ENCODE data around the gene SEMA6A. TPM values are rescaled to one million over a fixed set of nuclear protein-coding genes. Genes with fewer than 3 reads are reported as not detected.

SEMA6A gene
- total RNA-seq, 2 experiments from 2014 or later: not detected

- Mint-ChIP-seq H3K36me3 (peaks cover 13% of the 10 kb centered on the region), H3K4me3 (no peak overlapping the region), H3K9me3 (no peaks in the 10 kb centered on the region), H3K27ac (no peak overlapping the region), H3K4me1 (no peaks in the 10 kb centered on the region), H3K27me3 (no peaks in the 10 kb centered on the region)
- DNase-seq: no peak
These were observed 149.7 kb downstream of the SEMA6A start for GRCh38 chr5:116424951-116425350.

DNA sequence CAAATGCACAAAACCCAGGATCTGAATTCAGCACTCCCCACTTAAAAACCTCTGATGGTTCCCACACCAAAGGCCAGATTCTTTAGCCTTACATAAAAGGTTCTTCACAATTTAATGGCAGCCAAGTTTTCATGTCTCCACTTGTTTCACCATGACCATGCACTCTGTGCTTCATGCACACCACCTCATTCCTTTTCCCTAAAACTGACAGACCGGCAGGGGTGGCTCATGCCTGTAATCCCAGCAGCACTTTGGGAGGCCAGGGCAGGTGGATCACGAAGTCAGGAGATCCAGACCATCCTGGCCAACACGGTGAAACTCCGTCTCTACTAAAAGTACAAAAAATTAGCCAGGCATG lies 150.4 kb downstream of the SEMA6A start:
- H3K4me1 Mint-ChIP-seq: no peaks in the 10 kb centered on the region
- DNase-seq: no peak
- H3K36me3 Mint-ChIP-seq: peaks cover 14% of the 10 kb centered on the region
- no peaks in the 10 kb centered on the region for H3K27me3 Mint-ChIP-seq
- no peaks in the 10 kb centered on the region for H3K9me3 Mint-ChIP-seq
- H3K27ac Mint-ChIP-seq: no peak overlapping the region
- no peak overlapping the region for H3K4me3 Mint-ChIP-seq

DNA sequence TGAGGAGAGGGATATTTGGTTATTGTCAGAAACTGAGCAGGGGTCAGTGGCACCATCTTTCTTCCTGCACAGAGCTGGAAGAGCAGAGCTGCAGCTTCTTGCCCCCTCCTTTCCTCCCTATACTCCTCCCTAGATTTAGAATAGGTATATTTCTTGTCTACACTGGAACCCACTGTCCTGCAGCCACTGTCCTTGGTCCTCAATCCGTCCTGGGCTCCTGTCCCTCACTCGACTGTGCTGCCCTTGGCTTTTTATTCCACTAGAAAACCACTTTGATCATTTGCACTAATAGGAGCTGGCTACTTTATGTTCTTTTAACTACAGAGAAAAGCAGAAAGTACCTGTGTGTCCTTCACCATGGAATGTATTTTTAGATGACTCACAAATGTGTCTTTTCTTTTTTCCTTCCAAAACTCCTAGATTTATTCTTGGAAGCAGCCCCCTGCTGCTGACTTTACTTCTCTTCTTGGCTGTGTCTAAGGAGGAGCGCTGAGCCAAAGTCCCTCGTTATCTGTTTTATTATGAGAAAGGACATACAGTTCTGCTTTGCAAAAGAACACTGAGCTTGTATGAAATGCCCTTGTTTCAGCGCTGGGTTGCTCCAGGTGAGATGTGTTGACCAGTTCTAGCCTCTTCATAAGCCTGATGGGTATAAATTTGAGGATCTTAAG lies 150.9 kb downstream of the SEMA6A start:
- Mint-ChIP-seq H3K27ac (no peak overlapping the region), H3K4me1 (no peaks in the 10 kb centered on the region), H3K36me3 (peaks cover 18% of the 10 kb centered on the region), H3K9me3 (no peaks in the 10 kb centered on the region), H3K4me3 (no peak overlapping the region), H3K27me3 (no peaks in the 10 kb centered on the region)
- DNase-seq: no peak

GRCh38 chr5:116423141-116423540 lies 151.5 kb downstream of the SEMA6A start:
- Mint-ChIP-seq H3K4me3 (no peak overlapping the region), H3K9me3 (no peaks in the 10 kb centered on the region), H3K27me3 (no peaks in the 10 kb centered on the region), H3K36me3 (peaks cover 18% of the 10 kb centered on the region), H3K4me1 (no peaks in the 10 kb centered on the region), H3K27ac (no peak overlapping the region)
- no peak for DNase-seq

DNA sequence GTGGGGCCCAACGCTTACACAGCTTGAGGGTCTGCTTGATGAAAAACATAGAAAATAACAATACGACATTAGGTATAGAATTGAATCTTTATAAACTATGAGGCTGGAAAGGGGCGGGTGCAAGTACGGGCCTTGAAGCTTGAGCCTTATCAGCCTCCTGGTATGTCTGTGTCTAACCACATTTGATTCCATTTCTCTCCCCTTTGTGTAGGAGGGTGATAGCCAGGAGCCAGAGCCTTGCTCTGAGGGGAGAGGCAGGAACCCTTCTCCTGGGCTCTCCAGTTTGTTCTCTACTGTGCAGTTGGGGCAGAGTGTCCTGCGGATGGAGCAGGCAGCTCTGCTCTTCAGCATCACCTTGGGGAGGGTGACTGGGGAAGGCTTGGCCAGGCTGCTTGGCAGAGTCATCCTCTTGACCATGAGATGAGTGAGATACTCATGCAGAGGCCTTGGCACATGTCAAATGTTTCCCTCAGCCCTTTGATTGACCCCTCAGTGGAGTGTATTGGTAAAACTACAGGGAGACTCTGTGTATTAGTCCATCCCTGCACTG lies 153.5 kb downstream of the SEMA6A start:
- no peak overlapping the region for H3K27ac Mint-ChIP-seq
- peaks cover 26% of the 10 kb centered on the region for H3K36me3 Mint-ChIP-seq
- H3K4me1 Mint-ChIP-seq: no peaks in the 10 kb centered on the region
- no peak for DNase-seq
- no peak overlapping the region for H3K4me3 Mint-ChIP-seq
- no peaks in the 10 kb centered on the region for H3K27me3 Mint-ChIP-seq
- no peaks in the 10 kb centered on the region for H3K9me3 Mint-ChIP-seq

- H3K27me3 Mint-ChIP-seq: no peaks in the 10 kb centered on the region
These were observed 154.1 kb downstream of the SEMA6A start for GRCh38 chr5:116420540-116420939.

DNA sequence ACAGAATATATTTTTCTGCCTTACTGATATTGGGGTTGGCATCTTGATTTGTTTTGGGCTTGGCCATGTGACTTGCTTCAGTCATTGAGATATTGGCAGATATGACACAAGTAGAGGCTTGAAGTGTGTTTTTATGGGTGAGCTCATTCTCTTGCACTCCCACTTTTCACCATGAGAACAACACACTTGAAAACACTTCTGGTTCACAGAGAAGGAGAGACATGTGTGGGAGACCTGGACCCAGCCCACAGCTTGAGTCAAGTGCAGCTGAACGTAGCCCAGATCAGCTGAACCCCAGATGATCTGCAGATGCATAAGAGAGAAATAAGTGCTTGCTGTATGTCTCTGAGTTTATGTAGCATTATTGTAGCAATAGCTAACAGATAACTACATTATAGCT lies 155.4 kb downstream of the SEMA6A start:
- H3K9me3 Mint-ChIP-seq: no peaks in the 10 kb centered on the region
- H3K27me3 Mint-ChIP-seq: no peaks in the 10 kb centered on the region
- DNase-seq: no peak
- H3K36me3 Mint-ChIP-seq: peaks cover 23% of the 10 kb centered on the region
- no peak overlapping the region for H3K27ac Mint-ChIP-seq
- no peak overlapping the region for H3K4me3 Mint-ChIP-seq
- H3K4me1 Mint-ChIP-seq: no peaks in the 10 kb centered on the region

More at GRCh38 chr5:116420540-116420939, 154.1 kb downstream of the SEMA6A start:
- no peaks in the 10 kb centered on the region for H3K9me3 Mint-ChIP-seq
- no peak for DNase-seq
- no peak overlapping the region for H3K27ac Mint-ChIP-seq
- peaks cover 24% of the 10 kb centered on the region for H3K36me3 Mint-ChIP-seq
- no peak overlapping the region for H3K4me3 Mint-ChIP-seq
- no peaks in the 10 kb centered on the region for H3K4me1 Mint-ChIP-seq

- H3K27ac Mint-ChIP-seq: no peak overlapping the region
- H3K4me3 Mint-ChIP-seq: no peak overlapping the region
- no peaks in the 10 kb centered on the region for H3K27me3 Mint-ChIP-seq
- H3K4me1 Mint-ChIP-seq: no peaks in the 10 kb centered on the region
- no peaks in the 10 kb centered on the region for H3K9me3 Mint-ChIP-seq
- no peak for DNase-seq
- H3K36me3 Mint-ChIP-seq: peaks cover 26% of the 10 kb centered on the region
These were observed 155.8 kb downstream of the SEMA6A start for GRCh38 chr5:116418774-116419173.

- no peak overlapping the region for H3K27ac Mint-ChIP-seq
- H3K9me3 Mint-ChIP-seq: no peaks in the 10 kb centered on the region
- peaks cover 29% of the 10 kb centered on the region for H3K36me3 Mint-ChIP-seq
- H3K27me3 Mint-ChIP-seq: no peaks in the 10 kb centered on the region
- no peak overlapping the region for H3K4me3 Mint-ChIP-seq
- DNase-seq: no peak
- H3K4me1 Mint-ChIP-seq: no peaks in the 10 kb centered on the region
These were observed 156.6 kb downstream of the SEMA6A start for GRCh38 chr5:116418016-116418415.

- Mint-ChIP-seq H3K36me3 (peaks cover 25% of the 10 kb centered on the region), H3K4me3 (no peak overlapping the region), H3K27ac (no peak overlapping the region), H3K9me3 (no peaks in the 10 kb centered on the region), H3K27me3 (no peaks in the 10 kb centered on the region), H3K4me1 (no peaks in the 10 kb centered on the region)
- DNase-seq: no peak
These were observed 158.6 kb downstream of the SEMA6A start for GRCh38 chr5:116415989-116416388.

GRCh38 chr5:116415182-116415581 lies 159.4 kb downstream of the SEMA6A start:
- Mint-ChIP-seq H3K27ac (no peak overlapping the region), H3K4me3 (no peak overlapping the region), H3K9me3 (no peaks in the 10 kb centered on the region), H3K4me1 (no peaks in the 10 kb centered on the region), H3K27me3 (no peaks in the 10 kb centered on the region), H3K36me3 (peaks cover 25% of the 10 kb centered on the region)
- no peak for DNase-seq

- no peak for DNase-seq
- Mint-ChIP-seq H3K27me3 (no peaks in the 10 kb centered on the region), H3K9me3 (no peaks in the 10 kb centered on the region), H3K36me3 (peaks cover 17% of the 10 kb centered on the region), H3K27ac (no peak overlapping the region), H3K4me1 (no peaks in the 10 kb centered on the region), H3K4me3 (no peak overlapping the region)
These were observed 163.5 kb downstream of the SEMA6A start for GRCh38 chr5:116411101-116411571.

- Mint-ChIP-seq H3K4me1 (no peaks in the 10 kb centered on the region), H3K27me3 (no peaks in the 10 kb centered on the region), H3K9me3 (no peaks in the 10 kb centered on the region), H3K36me3 (peaks cover 17% of the 10 kb centered on the region), H3K27ac (no peak overlapping the region), H3K4me3 (no peak overlapping the region)
- no peak for DNase-seq
These were observed 164.2 kb downstream of the SEMA6A start for GRCh38 chr5:116410336-116410890.

DNA sequence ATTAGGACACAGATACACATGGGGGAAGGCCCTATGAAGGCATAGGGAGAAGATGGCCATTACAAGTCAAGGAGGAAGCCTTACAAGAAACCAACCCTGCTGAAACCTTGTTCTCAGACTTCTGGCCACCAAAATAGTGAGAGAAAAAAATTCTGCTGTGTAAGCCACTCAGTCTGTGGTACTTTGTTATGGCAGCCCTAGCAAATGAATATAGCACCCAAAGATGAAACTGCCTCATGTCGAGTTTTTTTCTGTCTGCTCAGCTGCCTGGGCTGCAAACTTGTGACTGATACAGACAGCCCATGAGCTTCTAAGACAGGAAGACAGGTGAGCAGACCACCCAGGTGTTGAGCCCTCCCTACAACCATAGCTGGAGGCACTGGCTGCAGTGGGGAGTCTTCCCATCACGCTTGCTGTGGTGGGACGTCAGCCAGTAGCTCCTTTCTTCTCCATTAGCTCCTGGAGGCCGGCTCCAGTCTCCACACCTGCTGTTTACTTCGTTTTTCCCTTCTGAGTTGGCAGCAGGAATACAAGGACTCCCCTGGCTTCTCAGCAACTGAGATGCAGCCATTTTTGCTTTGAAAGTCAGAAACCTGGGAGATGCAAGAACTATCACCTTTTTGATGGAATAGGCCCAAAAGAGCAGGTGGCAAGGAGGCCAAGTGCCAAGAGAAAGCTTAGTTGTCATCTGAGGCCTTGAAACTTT lies 164.9 kb downstream of the SEMA6A start:
- H3K4me1 Mint-ChIP-seq: no peaks in the 10 kb centered on the region
- no peak for DNase-seq
- peaks cover 17% of the 10 kb centered on the region for H3K36me3 Mint-ChIP-seq
- H3K27me3 Mint-ChIP-seq: no peaks in the 10 kb centered on the region
- H3K27ac Mint-ChIP-seq: no peak overlapping the region
- H3K4me3 Mint-ChIP-seq: no peak overlapping the region
- no peaks in the 10 kb centered on the region for H3K9me3 Mint-ChIP-seq

DNA sequence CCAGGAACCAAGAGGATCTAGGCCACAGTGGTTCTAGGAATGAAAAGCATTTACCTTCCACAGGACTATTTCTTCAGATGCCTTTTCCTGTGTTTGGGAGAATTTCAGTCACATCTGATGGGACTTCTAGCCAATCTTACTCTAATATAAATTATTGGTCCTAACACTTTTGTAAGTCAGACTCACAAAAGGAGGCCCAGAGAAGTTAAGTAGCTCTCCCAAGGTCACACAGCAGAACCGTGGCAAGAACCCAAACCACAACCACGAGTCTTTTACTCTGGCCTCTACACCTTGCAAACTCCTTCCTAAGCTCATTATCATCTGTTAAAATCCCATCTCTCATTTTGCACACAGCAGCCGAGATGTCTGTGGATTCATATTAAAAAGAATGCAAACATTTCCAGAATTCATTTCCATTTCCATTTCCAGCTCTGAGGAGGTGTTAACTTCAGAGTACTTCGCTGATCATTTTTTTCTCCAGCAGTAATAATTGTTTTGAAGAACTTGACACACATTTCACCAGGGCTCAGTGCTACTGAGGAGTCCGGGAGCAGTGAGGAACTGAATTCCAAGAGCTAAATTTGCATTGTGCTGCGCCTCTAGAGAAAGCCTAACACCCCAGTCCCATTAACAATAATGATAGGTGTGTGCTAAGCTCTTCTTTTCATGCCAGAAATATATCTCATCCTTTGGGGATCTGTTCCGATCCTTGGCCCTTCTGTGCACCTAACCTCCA lies 168.1 kb downstream of the SEMA6A start:
- no peaks in the 10 kb centered on the region for H3K27me3 Mint-ChIP-seq
- H3K4me3 Mint-ChIP-seq: no peak overlapping the region
- H3K4me1 Mint-ChIP-seq: no peaks in the 10 kb centered on the region
- DNase-seq: no peak
- no peak overlapping the region for H3K27ac Mint-ChIP-seq
- no peaks in the 10 kb centered on the region for H3K9me3 Mint-ChIP-seq
- H3K36me3 Mint-ChIP-seq: peaks cover 11% of the 10 kb centered on the region
